ENCODE results near the gene VWA3B.

DNA sequence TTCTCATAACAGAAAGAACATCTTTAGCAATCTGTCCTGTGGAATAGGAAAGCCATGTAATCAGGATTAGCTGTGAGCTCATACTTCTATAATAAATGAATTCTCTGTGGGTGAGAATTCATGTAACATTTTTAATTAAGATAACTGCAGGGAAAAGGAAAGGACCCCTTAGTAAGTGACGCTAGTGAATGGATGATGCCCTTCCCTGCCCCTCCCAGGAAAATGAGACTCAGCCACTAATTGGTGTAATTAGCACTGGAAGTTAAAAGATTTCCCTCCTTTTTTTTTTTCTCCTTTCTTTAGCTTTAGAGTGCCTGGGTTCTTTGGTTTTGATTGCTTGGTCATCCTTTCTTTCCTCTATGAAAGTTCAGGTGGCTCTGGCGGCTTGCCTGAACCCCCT is 90.3 kb downstream of the VWA3B start:
- no peak for TF ChIP-seq CTCF (IDR thresholded peaks at IDR 0.05; ENCODE audit: low read length)
- no peak for TF ChIP-seq EZH2phosphoT487 (IDR thresholded peaks at IDR 0.05; ENCODE audit: low read length)
- no peak for TF ChIP-seq EZH2 (optimal IDR thresholded peaks at IDR 0.05; ENCODE audit: low read depth, low read length)

All from MM.1S (cell line).